Cardiac septum (tissue), 1 donor: ENCODE measurements around the gene C1QTNF1. TPM values are rescaled to one million over a fixed set of nuclear protein-coding genes. Genes with fewer than 3 reads are reported as not detected.

Experiments used
- DNase-seq: peaks from one replicate; pipeline ENCODE4 v3.0.0-alpha.2; 2020; ENCODE audit warnings: low spot score
- intact Hi-C: fragments of 100-400 bp; cut with DNase I; formaldehyde crosslinking; loops from one replicate; pipeline ENCODE4 v1.14.0; 2022
- total RNA-seq: library from RNA; stranded (reverse); fragmentation: NEBNext Ultra II Directional; extraction: Animal tissue kit (Norgen Biotek cat#: 25700); gene quantifications from one replicate; pipeline ENCODE4 v1.2.1, GENCODE V29; 2021
- donor health status: DM: no; HTN: no; CAD: no.

The C1QTNF1 gene
- total RNA-seq, 1 donor from 2014 or later, result 92.9 TPM

DNA sequence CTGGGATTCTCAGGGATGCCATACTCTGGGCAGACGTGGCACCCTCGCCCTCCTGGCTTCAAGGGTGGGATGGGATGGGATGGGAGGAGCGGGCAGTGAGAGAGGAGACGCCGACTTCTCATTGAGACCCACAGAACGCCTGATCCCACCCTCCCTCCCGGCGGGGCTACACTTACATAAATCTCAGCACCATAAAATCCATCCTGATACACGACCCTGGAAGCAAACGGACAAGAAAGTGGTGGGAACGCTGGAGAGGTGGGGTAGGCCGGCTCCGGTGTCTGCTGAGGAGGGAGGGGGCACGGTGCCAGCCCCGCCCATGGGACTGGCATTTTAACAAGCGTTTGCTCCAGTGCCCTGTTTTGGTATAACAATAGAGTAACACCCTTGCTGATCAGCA lies 72.5 kb downstream of the C1QTNF1 start:
- DNase-seq, result no peak
- intact Hi-C loops, result no loop called here

DNA sequence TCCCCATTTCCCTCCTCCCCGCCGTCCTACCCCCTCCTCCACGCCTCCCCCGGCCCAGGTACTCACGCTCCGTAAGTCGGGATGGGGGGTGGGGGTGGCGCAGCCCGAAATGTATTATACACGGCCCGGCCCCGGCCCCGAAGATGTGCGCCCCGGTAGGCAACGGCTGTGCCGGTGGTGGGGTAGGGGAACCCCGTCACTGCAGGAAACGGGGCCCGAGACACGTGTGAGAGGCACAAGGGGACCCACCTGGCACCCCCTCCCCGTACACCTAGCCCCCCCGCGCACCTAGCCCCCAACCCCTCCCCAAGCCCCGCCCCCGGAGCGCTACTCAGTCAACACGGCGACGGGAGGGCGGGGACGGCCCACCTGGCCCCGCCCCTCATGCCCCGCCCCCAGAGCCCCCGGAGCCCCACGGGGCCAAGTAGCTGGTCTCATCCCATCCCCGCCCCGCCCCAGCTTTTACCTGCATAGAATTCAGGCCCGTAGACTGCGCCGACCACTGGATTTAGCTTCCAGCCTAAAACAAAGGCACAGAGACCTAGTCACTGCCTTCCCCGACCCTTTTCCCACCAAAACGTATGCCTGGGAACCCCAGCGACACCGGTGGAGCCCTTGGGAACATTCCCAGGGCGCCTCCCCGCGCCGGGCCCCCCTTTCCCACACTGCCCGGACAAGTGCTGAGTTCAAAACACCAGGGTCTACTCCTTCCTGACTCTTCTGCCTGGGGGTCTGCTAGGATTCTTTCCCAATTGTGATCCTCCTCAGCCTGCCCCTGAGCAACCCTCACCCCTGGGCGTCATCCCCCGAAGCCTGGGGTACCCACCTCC lies 73.5 kb downstream of the C1QTNF1 start:
- intact Hi-C loops, result no loop called here
- DNase-seq, result no peak

DNA sequence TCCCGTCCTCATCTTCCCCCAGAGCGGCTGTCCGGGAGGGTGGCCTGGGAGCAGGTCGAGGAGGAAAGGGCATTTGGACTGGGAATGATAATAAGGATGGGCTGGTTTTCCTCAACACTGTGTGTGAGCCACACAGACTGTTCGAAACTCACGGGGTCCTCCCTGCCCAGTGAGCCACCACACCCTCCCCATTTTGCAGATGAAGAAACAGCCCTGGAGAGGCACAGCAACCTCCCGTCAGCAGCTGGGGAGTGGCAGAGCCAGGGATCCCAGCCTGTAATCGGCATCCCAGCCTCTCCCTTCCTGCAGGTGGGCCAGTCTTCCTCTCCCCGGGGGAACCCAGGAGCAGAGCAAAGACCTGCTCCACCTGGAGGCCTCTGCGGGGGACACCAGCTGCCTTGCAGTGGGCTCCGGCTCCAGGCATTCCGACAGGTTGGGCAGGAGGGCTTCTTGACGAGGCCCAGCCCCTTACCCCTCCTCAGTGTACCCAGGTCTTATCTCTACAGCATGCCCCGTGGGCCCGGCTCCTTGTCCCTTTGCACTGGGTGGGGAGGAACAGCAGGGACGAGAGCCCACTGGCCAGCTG lies 74.4 kb downstream of the C1QTNF1 start:
- intact Hi-C loops, result no loop called here
- DNase-seq, result no peak

Other genes with a start within 250 kb of the C1QTNF1 start
- 29.4 TPM for gene CYTH1, start 241.9 kb upstream of the C1QTNF1 start, total RNA-seq
- gene USP36, start 183.4 kb upstream of the C1QTNF1 start, total RNA-seq, result 19.5 TPM
- 1.6 TPM for gene CEP295NL, start 121.0 kb upstream of the C1QTNF1 start, total RNA-seq
- gene TIMP2, start 98.8 kb upstream of the C1QTNF1 start, total RNA-seq, result 95.5 TPM
- 312 TPM for gene LGALS3BP, start 44.2 kb upstream of the C1QTNF1 start, total RNA-seq
- gene CANT1, start 14.4 kb upstream of the C1QTNF1 start, total RNA-seq, result 25.2 TPM
- gene ENGASE, start 50.7 kb downstream of the C1QTNF1 start, total RNA-seq, result 39.4 TPM